NCI-H1694 (cell line): Measurements from ENCODE around the gene TRABD2A.

Experiments used
- DNase-seq: peaks from one replicate; lab custom pipeline; 2025; lab: John Stamatoyannopoulos, UW

TRABD2A gene

GRCh38 chr2:84904151-84904550, 23.3 kb upstream of the TRABD2A start:
- no peak for DNase-seq

- DNase-seq = no peak
Measured at GRCh38 chr2:84902526-84902925, 21.6 kb upstream of the TRABD2A start.

GRCh38 chr2:84901593-84902120, 20.8 kb upstream of the TRABD2A start:
- no peak for DNase-seq

- no peak for DNase-seq
Measured at GRCh38 chr2:84900971-84901370, 20.1 kb upstream of the TRABD2A start.

GRCh38 chr2:84899304-84900204, 18.7 kb upstream of the TRABD2A start:
- no peak for DNase-seq

- DNase-seq = no peak
Measured at GRCh38 chr2:84897773-84898172, 16.9 kb upstream of the TRABD2A start.

GRCh38 chr2:84896567-84896966, 15.7 kb upstream of the TRABD2A start:
- no peak for DNase-seq

GRCh38 chr2:84894758-84895520, 14.1 kb upstream of the TRABD2A start:
- no peak for DNase-seq

- no peak for DNase-seq
Measured at GRCh38 chr2:84894131-84894586, 13.3 kb upstream of the TRABD2A start.

GRCh38 chr2:84891355-84892010, 10.6 kb upstream of the TRABD2A start:
- DNase-seq = no peak

- DNase-seq = no peak
Measured at GRCh38 chr2:84889332-84889731, 8.4 kb upstream of the TRABD2A start.

- DNase-seq = no peak
Measured at GRCh38 chr2:84888401-84889276, 7.8 kb upstream of the TRABD2A start.

- DNase-seq = no peak
Measured at GRCh38 chr2:84886791-84887190, 5.9 kb upstream of the TRABD2A start.

- no peak for DNase-seq
Measured at GRCh38 chr2:84885111-84885510, 4.2 kb upstream of the TRABD2A start.

GRCh38 chr2:84884449-84884848, 3.6 kb upstream of the TRABD2A start:
- DNase-seq = no peak

- no peak for DNase-seq
Measured at GRCh38 chr2:84882775-84883550, 2.1 kb upstream of the TRABD2A start.

GRCh38 chr2:84882414-84882738, 1.5 kb upstream of the TRABD2A start:
- no peak for DNase-seq

- peak; percentile 77 for DNase-seq
Measured at GRCh38 chr2:84881581-84882413, 913 bp upstream of the TRABD2A start.

GRCh38 chr2:84880395-84880644, 564 bp downstream of the TRABD2A start:
- DNase-seq = no peak
